HG03342 (cell line): Measurements from ENCODE around the gene ZNF628.
"Not testable (repeated sequence)": the region's sequence is repeated elsewhere in the genome, so short reads cannot be mapped to it uniquely, and the experiment has no call there.

Source experiments
- ATAC-seq: cut with Tn5 transposase; IDR thresholded peaks from one replicate; pipeline ENCODE4 v1.9.1; 2021; ENCODE audit warnings: mild to moderate bottlenecking, moderate library complexity; ENCODE audit not compliant: unreplicated experiment

ZNF628 gene

DNA sequence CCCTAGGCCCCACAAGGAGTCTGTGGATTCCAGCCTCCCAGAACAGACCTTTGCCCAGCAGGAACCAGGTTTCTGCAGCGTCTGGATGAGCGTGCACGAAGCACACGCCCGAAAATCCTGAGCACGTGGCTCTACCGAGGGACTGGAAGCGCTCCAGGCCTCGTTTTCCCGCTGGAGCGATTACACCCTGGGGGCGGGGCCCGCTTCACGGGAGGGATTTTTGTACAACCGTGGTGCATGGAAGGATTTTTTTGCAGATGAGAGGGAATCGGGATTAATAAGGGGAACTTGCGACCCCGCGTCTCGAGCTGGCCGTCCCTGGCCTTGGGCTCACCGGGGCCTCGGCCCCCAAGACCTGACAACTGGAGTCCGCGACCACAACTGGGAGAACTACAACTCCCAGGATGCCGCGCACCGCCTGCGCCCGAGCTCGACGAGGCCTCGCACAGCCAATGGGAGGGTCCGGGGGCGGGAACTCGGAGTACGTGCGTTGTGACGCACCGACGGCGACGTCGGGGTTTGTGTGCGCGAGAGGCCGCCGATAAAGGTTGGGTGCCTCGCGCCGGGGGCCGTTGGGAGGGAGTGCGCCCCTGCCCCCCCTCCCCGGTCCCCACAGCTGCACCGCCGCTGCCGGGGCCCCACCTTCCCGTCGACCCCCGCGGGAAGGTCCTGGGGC is at the start of gene ZNF628:
ZNF628 (plus strand) TSS at position 518 of the 676 bp plus-strand sequence. CDS start 3,294 bp downstream, outside the sequence.
- peak; percentile 91 for ATAC-seq

- no peak for ATAC-seq
Measured at GRCh38 chr19:55431183-55431582, 45.2 kb upstream of the ZNF628 start.

DNA sequence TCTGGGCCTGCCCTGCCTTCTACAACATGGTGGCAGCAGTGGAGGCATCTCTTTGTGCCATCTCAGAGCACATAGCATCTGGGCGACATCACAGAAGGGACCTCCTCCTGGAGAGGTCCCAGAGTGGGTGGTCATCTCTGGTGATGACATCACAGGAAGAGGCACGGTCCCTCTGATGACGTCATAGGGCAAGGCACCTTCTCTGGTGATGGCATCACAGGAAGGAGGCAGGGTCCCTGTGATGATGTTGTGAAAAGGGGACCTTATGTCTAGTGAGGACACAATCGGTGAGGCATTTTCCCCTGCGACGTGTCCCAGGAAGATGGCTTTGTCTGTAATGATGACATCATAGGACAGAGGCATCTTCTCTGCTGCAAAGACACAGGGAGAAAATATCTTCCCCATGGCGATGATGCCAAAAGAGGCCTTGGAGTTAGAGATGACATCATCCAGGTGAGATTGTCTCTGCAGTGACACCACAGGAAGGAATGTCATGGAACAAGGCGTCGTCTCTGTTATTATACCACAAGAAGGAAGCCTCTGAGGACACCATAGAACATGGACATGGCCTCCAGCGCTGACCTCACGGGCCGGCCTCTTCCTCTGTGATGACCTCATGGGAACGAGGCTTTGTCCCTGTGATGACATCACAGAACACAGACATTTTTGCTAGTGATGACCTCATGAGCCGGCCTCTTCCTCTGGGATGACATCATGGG is 44.0 kb upstream of the ZNF628 start:
- no peak for ATAC-seq

DNA sequence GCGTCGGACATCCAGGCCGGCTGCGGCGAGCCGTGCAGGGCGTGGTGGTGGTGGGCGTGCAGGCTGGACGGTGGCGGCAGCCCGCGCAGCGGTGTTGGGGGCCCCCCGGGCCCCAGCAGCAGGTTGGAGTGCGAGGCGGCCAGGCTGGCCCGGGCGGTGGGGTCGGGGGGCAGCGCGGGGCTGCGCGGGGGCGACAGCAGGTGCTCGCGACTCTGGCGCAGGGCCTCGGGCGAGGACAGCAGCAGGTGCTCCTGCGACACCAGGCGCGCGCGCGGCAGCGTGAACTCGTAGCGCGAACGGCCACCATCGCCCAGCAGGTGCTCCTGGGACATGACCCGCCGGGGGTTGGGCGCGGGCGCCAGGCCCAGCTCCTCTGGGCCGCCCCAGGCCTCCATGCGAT is 43.1 kb upstream of the ZNF628 start:
- no peak for ATAC-seq

DNA sequence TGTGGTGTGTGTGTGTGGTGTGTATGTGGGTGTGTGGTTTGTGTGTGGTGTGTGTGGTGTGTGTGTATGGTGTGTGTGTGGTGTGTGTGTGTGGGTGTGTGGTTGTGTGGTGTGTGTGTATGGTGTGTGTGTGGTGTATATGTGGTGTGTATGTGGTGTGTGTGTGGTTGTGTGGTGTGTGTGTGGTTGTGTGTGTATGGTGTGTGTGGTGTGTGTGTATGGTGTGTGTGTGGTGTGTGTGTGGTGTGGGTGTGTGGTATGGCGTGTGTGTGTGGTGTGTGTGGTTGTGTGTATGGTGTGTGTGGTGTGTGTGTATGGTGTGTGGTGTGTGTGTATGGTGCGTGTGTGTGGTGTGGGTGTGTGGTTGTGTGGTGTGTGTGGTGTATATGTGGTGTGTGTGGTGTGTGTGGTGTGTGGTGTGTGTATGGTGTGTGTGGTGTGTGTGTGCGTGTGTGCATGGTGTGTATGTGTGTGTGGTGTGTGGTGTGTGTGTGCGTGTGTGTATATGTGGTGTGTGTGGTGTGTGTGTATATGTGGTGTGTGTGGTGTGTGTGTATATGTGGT is 42.0 kb upstream of the ZNF628 start:
- no peak for ATAC-seq

DNA sequence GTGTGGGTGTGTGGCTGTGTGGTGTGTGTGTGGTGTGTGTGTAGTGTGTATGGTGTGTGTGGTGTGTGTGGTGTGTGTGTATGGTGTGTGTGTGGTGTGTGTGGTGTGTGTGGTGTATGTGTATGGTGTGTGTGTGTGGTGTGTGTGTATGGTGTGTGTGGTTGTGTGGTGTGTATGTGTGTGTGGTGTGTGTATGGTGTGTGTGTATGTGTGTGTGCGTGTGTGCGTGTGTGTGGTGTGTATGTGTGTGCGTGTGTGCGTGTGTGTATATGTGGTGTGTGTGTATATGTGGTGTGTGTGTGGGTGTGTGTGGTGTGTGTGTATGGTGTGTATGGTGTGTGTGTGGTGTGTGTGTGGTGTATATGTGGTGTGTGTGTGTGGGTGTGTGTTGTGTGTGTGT is 41.4 kb upstream of the ZNF628 start:
- no peak for ATAC-seq

DNA sequence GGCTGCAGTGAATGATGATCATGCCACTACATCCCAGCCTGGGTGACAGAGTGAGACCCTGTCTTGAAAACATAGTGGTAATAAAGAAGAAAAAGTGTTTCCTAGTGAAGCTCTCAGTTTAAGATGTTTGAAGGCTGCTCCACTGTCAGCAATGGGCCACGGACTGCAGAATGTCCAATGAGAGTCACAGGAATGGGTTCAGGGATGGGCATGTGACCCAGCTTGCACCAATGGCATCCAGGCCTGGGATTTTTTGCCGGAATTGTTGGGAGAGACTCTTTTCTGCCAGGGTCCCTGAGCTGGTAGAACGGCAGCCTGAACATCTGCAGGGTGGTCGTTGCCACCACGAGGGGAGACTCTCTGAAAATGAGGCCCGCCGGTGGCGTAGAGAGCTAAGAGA is 39.6 kb upstream of the ZNF628 start:
- ATAC-seq = no peak

DNA sequence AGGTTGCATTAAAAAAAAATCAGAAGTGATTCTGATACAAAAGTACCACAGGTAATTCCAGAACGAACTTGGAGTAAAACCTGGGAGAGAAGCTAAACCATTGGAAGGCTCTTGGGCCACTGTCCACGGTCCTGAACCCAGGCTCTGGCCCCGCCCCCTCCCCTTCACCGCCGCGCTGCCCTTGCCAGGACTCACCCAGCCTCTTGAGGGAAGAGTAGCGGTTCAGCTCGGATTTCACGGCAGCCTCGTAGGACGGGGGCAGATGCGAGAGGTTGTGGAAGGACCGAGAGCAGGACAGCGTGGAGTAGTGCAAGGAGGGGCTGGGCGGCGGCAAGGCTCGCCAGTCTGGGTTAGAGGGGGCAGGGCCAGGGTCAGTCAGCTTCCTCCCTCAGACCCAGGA is 39.0 kb upstream of the ZNF628 start:
- no peak for ATAC-seq

DNA sequence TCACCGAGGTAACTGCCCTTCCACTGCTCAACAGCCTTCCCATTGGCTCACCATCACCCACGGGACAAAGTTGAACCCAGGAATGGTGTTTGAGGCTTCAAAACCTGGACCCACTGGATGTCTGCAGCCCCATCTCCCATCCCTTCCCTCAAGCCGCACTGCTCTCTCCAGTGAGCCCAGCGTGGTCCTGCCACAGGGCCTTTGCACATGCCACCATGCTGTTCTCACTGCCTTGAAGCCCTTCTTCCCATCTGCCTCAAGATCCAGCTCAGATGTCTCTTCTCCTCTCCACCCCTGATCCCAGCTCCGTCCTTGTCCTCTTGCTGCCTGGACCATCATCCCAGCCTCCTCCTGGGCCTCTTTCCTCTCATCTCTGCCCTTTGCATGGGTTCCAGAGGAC is 37.4 kb upstream of the ZNF628 start:
- no peak for ATAC-seq

GRCh38 chr19:55440411-55441105 is 35.9 kb upstream of the ZNF628 start:
- no peak for ATAC-seq

GRCh38 chr19:55441319-55441691 is 35.1 kb upstream of the ZNF628 start:
- no peak for ATAC-seq

DNA sequence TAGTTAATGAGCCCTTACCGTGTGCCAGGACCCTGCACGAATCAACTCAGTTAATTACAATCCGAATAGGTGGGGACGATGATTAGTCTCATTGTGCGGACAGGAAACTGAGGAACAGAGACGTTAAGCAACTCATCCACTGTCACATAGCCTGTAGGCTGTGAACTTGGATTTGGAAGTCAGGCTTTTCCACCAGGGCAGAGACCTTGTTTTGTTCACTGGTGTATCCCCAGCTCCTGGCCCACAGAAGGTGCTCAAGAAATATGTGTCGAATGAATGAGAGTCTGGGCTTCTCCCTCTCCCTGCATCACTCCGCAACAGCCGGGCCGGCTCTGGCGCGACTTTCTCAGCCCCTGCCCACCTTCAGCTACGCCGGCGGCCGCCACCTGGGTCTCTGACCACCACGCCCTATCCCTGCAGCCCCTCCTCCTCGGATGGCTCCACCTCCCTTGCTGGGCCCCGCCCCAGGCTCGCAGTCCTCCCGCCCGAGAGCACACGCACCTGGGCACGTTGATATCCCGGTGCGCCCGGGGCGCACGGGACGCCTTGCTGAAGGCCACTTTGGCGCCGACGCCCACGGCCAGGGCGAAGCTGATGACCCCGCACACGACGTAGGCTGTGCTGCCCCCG is 34.6 kb upstream of the ZNF628 start:
- no peak for ATAC-seq

- ATAC-seq = no peak
Measured at GRCh38 chr19:55442372-55442961, 34.0 kb upstream of the ZNF628 start.

DNA sequence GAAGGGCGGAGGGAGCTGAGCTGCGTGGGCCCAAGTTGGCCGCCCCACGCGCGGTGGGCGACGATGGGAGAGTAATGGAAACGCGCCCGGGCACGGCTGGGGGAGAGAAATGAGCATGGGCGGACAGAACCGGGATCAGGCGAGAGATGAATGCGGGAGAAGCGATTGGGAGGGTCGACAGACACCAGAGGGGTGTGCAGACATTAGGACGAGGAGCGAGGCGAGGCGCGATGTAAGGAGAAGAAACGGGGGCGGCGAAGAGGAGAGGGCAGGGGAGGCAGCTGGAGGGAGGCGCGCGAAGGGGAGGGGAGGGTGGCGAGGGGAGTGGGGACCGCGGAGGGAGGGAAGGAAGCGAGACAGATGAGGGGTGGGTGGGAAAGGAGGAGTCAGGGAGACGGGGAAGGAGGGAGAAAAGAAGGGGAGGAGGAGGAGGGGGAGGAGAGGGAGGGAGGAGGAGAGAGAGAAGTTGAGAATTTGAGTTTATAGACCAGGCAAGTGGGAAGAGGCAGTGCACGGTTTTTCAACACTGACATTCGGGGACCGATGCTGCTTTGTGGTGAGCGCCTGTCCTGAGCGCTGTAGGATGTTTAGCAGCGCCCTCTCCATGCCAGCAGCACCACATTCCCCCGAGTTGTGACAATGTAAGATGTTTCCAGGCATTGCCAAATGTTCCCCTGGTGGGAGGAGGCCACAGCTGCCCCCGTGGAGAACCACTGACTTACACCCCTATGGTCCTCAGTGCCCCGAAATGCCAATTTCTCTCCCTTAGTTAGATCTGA is 33.2 kb upstream of the ZNF628 start, which contains the start of gene SHISA7:
SHISA7 (minus strand) TSS at position 256 of the 779 bp plus-strand sequence. CDS start 437 bp downstream, outside the sequence.
- ATAC-seq = no peak

GRCh38 chr19:55443824-55444480 is 32.5 kb upstream of the ZNF628 start:
- no peak for ATAC-seq

GRCh38 chr19:55444646-55445045 is 31.8 kb upstream of the ZNF628 start:
- ATAC-seq = no peak

DNA sequence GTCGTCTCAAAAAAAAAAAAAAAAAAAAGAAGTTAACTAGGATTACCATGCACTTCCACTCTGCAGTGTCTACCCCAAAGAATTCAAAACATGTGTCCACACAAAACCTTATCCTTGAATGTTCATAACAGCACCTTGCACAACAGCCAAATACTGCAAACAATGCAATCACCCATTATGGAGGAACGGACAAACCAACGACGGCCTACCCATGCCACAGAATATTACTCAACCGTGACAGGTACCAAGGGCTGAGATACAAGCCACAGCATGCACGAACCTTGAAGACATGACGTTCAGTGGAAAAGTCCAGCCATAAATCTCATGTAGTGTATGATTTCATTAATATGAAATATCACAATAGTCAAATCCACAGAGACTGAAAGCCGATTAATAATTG is 30.4 kb upstream of the ZNF628 start:
- ATAC-seq = no peak

DNA sequence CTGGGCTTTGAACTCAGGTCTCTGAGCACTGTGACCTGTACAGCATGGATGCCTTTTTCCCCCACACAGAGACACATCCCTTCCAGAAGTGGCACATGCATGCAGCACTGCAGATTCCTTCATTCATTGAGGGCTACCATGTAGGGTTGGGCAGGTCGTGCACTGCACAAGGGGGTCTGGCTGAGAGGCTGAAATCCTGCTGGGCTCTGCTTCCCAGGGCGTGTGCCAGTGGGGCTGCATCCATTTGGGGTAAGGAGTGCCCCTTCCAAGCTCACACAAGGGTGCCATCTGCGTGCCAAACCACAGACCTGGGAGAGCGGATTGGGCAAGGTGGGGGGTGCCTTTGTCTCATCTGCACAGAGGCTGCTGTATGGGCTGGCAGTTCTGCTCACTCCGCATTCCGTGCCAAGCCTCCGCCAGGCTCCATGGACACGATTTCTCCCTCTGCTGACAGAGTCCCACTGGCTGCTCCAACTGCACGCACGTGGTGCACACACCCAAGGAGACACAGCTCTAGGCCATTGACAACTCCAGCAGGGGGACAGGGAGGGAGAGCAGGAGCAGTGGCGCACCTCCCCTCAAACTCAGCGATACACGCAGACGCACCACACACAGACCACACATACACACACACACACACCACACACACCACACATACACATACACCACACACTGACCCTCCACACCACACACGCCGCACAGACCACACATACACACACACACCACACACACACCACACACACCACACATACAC is 28.8 kb upstream of the ZNF628 start:
- no peak for ATAC-seq

GRCh38 chr19:55448175-55448490 is 28.3 kb upstream of the ZNF628 start:
- not testable (repeated sequence) for ATAC-seq
